ENCODE data around the gene ALG14.

ALG14 gene

GRCh38 chr1:94980582-94981574, 91.9 kb downstream of the ALG14 start:
- DNase-seq (ENCODE audit: low read depth): peak; percentile 65

- no peak for DNase-seq (ENCODE audit: low read depth)
Observed at GRCh38 chr1:94979656-94980581, 92.8 kb downstream of the ALG14 start.

GRCh38 chr1:94979131-94979530, 93.6 kb downstream of the ALG14 start:
- DNase-seq (ENCODE audit: low read depth): no peak

- DNase-seq (ENCODE audit: low read depth): no peak
Observed at GRCh38 chr1:94978401-94978800, 94.3 kb downstream of the ALG14 start.

- DNase-seq (ENCODE audit: low read depth): no peak
Observed at GRCh38 chr1:94976971-94977548, 95.7 kb downstream of the ALG14 start.

- DNase-seq (ENCODE audit: low read depth): peak; percentile 98
Observed at GRCh38 chr1:94974824-94975223, 97.9 kb downstream of the ALG14 start.

- DNase-seq (ENCODE audit: low read depth): peak; percentile 83
Observed at GRCh38 chr1:94974241-94974640, 98.5 kb downstream of the ALG14 start.

- DNase-seq (ENCODE audit: low read depth): peak; percentile 33
Observed at GRCh38 chr1:94973309-94973922, 99.3 kb downstream of the ALG14 start.

GRCh38 chr1:94971491-94971924, 101.2 kb downstream of the ALG14 start:
- DNase-seq (ENCODE audit: low read depth): peak; percentile 93

GRCh38 chr1:94970783-94971182, 102.0 kb downstream of the ALG14 start:
- DNase-seq (ENCODE audit: low read depth): peak; percentile 31

- DNase-seq (ENCODE audit: low read depth): no peak
Observed at GRCh38 chr1:94969137-94969536, 103.6 kb downstream of the ALG14 start.

GRCh38 chr1:94966033-94966432, 106.7 kb downstream of the ALG14 start:
- no peak for DNase-seq (ENCODE audit: low read depth)

- no peak for DNase-seq (ENCODE audit: low read depth)
Observed at GRCh38 chr1:94963864-94964263, 108.9 kb downstream of the ALG14 start.

GRCh38 chr1:94962409-94963265, 110.1 kb downstream of the ALG14 start:
- DNase-seq (ENCODE audit: low read depth): peak; percentile 64

- DNase-seq (ENCODE audit: low read depth): no peak
Observed at GRCh38 chr1:94961988-94962387, 110.8 kb downstream of the ALG14 start.

- DNase-seq (ENCODE audit: low read depth): no peak
Observed at GRCh38 chr1:94961582-94961981, 111.2 kb downstream of the ALG14 start.

- DNase-seq (ENCODE audit: low read depth): no peak
Observed at GRCh38 chr1:94958081-94958480, 114.7 kb downstream of the ALG14 start.

GRCh38 chr1:94955767-94956632, 116.8 kb downstream of the ALG14 start:
- DNase-seq (ENCODE audit: low read depth): peak; percentile 33

Measured in EH (cell line).